IMR-90 (cell line): Measurements from ENCODE around the gene CPSF7. TPM values are rescaled to one million over a fixed set of nuclear protein-coding genes. Genes with fewer than 3 reads are reported as not detected.

Experiments used
- ATAC-seq: fragments of 200-7000 bp; cut with Tn5 transposase; 2 replicates; pipeline ENCODE4 v1.9.1; 2020; ENCODE audit warnings: low read depth, mild to moderate bottlenecking, moderate library complexity
- BruUV-seq: library from RNA; stranded (reverse); fragments of 400-500 nt; replicated peaks from 2 replicates; lab custom pipeline; 2021; lab: Mats Ljungman, UMichigan
- CTCF ChIA-PET: fragments of 300-600 bp; formaldehyde crosslinking; extraction: SDS; loops from one replicate; lab custom pipeline; 2021; ENCODE audit warnings: antibody characterized with exemption; lab: Yijun Ruan, JAX
- POLR2A ChIA-PET: fragments of 300-600 bp; sonication (Branson Sonifier 250); formaldehyde crosslinking; loops from one replicate; lab custom pipeline; 2022; ENCODE audit warnings: antibody characterized with exemption; ENCODE audit not compliant: unreplicated experiment; lab: Charles Lee
- DNase-seq: peaks from one replicate; pipeline ENCODE4 v3.0.0; 2013
- H2AFZ ChIP-seq: replicated peaks from 2 replicates; pipeline ENCODE3; 2013; ENCODE audit warnings: low read length, mild to moderate bottlenecking; ENCODE audit not compliant: poor library complexity
- H2AK5ac ChIP-seq: 2 replicates; pipeline ENCODE4 v1.6.1; 2013; ENCODE audit warnings: low read depth, low read length, inconsistent platforms
- H2AK9ac ChIP-seq: replicated peaks from 2 replicates; pipeline ENCODE3; 2013; ENCODE audit warnings: mild to moderate bottlenecking, low read depth, low read length, moderate library complexity; ENCODE audit not compliant: poor library complexity
- H2BK120ac ChIP-seq: 2 replicates; pipeline ENCODE4 v1.6.1; 2013; ENCODE audit warnings: low read depth, low read length, inconsistent platforms
- H2BK15ac ChIP-seq: 3 replicates; pipeline ENCODE4 v1.6.1; 2013; ENCODE audit warnings: low read depth, low read length, inconsistent platforms
- H2BK20ac ChIP-seq: 2 replicates; pipeline ENCODE4 v1.6.1; 2013; ENCODE audit warnings: low read depth, mild to moderate bottlenecking, inconsistent platforms, low read length, moderate library complexity
- H2BK5ac ChIP-seq: 2 replicates; pipeline ENCODE4 v1.6.1; 2013; ENCODE audit warnings: mild to moderate bottlenecking, low read depth, low read length, inconsistent platforms; ENCODE audit not compliant: poor library complexity, severe bottlenecking
- H3K14ac ChIP-seq: replicated peaks from 2 replicates; pipeline ENCODE4 v1.6.1; 2013; ENCODE audit warnings: low read depth, low read length, inconsistent platforms
- H3K18ac ChIP-seq: 2 replicates; pipeline ENCODE4 v1.6.1; 2013; ENCODE audit warnings: low read depth, low read length, control low read depth
- H3K23ac ChIP-seq: 2 replicates; pipeline ENCODE4 v1.6.1; 2013; ENCODE audit warnings: low read depth, low read length, inconsistent platforms
- H3K27ac ChIP-seq: 2 replicates; pipeline ENCODE4 v1.5.1; 2013; ENCODE audit warnings: mild to moderate bottlenecking, control low read depth, low read length; ENCODE audit not compliant: insufficient read depth
- H3K27me3 ChIP-seq: 2 replicates; pipeline ENCODE4 v1.6.1; 2013; ENCODE audit warnings: low read length; ENCODE audit not compliant: control insufficient read depth, insufficient read depth
- H3K36me3 ChIP-seq: 2 replicates; pipeline ENCODE4 v1.6.1; 2013; ENCODE audit warnings: low read length, mixed read lengths; ENCODE audit not compliant: control insufficient read depth, insufficient read depth
- H3K4ac ChIP-seq: 2 replicates; pipeline ENCODE4 v1.6.1; 2013; ENCODE audit warnings: low read depth, low read length, inconsistent platforms
- H3K4me1 ChIP-seq: 2 replicates; pipeline ENCODE4 v1.6.1; 2013; ENCODE audit warnings: low read length, mixed read lengths; ENCODE audit not compliant: control insufficient read depth, insufficient read depth
- H3K4me2 ChIP-seq: 2 replicates; pipeline ENCODE4 v1.6.1; 2013; ENCODE audit warnings: low read depth, mild to moderate bottlenecking, control low read depth, low read length, moderate library complexity
- H3K4me3 ChIP-seq: 2 replicates; pipeline ENCODE4 v1.5.1; 2013; ENCODE audit warnings: low read depth, mild to moderate bottlenecking, control low read depth, low read length, moderate library complexity; ENCODE audit not compliant: insufficient read depth
- H3K56ac ChIP-seq: 2 replicates; pipeline ENCODE4 v1.6.1; 2013; ENCODE audit warnings: low read length, inconsistent platforms; ENCODE audit not compliant: insufficient read depth; ENCODE audit errors: extremely low read depth
- H3K79me1 ChIP-seq, 2 experiments: 2 replicates each; pipeline ENCODE4 v1.6.1; 2013; ENCODE audit warnings: low read length in 2 of 2, inconsistent platforms in 1 of 2, low read depth in 1 of 2
- H3K9ac ChIP-seq: 2 replicates; pipeline ENCODE4 v1.6.1; 2013; ENCODE audit warnings: low read depth, low read length, control low read depth
- H3K9me1 ChIP-seq: 2 replicates; pipeline ENCODE4 v1.6.1; 2013; ENCODE audit warnings: low read length, inconsistent platforms; ENCODE audit not compliant: insufficient read depth
- H3K9me3 ChIP-seq: 2 replicates; pipeline ENCODE4 v1.6.1; 2013; ENCODE audit warnings: low read length; ENCODE audit not compliant: control insufficient read depth, insufficient read depth
- H4K20me1 ChIP-seq: 2 replicates; pipeline ENCODE4 v1.6.1; 2013; ENCODE audit warnings: low read length, inconsistent platforms; ENCODE audit not compliant: insufficient read depth
- H4K5ac ChIP-seq: 2 replicates; pipeline ENCODE4 v1.6.1; 2013; ENCODE audit warnings: mild to moderate bottlenecking, low read depth, low read length, control low read depth
- H4K8ac ChIP-seq, 2 experiments: 2 replicates each; pipeline ENCODE4 v1.6.1; 2013; ENCODE audit warnings: low read depth in 2 of 2, low read length in 2 of 2, control low read depth in 1 of 2, inconsistent platforms in 1 of 2
- H4K91ac ChIP-seq: 2 replicates; pipeline ENCODE4 v1.6.1; 2013; ENCODE audit warnings: low read depth, low read length, inconsistent platforms; ENCODE audit not compliant: insufficient read depth
- FOS ChIP-seq: fragments of 150-350 bp; IDR thresholded peaks from 2 replicates; pipeline ENCODE4 v1.6.1; 2016; ENCODE audit warnings: low read depth, low read length
- RAD21 ChIP-seq: IDR thresholded peaks from 2 replicates; pipeline ENCODE4 v1.6.1; 2012; ENCODE audit warnings: low read length, improper control_type of control experiment
- SMC3 ChIP-seq: fragments of 150-350 bp; IDR thresholded peaks from 2 replicates; pipeline ENCODE4 v1.6.1; 2016; ENCODE audit warnings: low read depth, mild to moderate bottlenecking, antibody characterized with exemption, low read length, moderate library complexity
- WGBS, 2 experiments: methylation state at CpG; one replicate each; pipeline versions ENCODE4 v1.1.5 to v1.1.7; 2013; ENCODE audit warnings: missing lambda C conversion rate in 2 of 2; ENCODE audit not compliant: insufficient read length in 1 of 2; ENCODE audit errors: extremely low coverage in 2 of 2; 5-methylcytosine and 5-hydroxymethylcytosine counted together
- dilution Hi-C: fragments of 300-500 bp; cut with HindIII; formaldehyde crosslinking; loops from one replicate; pipeline ENCODE4 v1.14.3; 2018; ENCODE audit warnings: low sequenced_read_pairs; ENCODE audit not compliant: unreplicated experiment
- in situ Hi-C: fragments of 300-500 bp; cut with MboI; formaldehyde crosslinking; loops from 3 replicates; pipeline ENCODE4 v1.14.3; 2019; ENCODE audit warnings: low sequenced_read_pairs, inconsistent platforms, mixed read lengths
- intact Hi-C: fragments of 100-400 bp; cut with micrococcal nuclease; formaldehyde crosslinking; loops from 2 replicates; pipeline ENCODE4 v1.10.0; 2022
- polyA plus RNA-seq, 3 experiments: library from polyadenylated mRNA; depleted of rRNA; stranded (reverse); fragments of >200 nt; gene quantifications; 2 replicates each; pipeline ENCODE4 v1.2.3, GENCODE V29; 2012; ENCODE audit warnings: low replicate concordance in 1 of 3
- total RNA-seq: library from RNA; depleted of rRNA; stranded (reverse); fragments of >200 nt; gene quantifications from 2 replicates; pipeline ENCODE4 v1.2.3, GENCODE V29; 2012
- TF ChIP-seq, protein P1 (sequence below): conservative IDR thresholded peaks from 2 replicates; pipeline ENCODE4 v1.5.1; 2012; ENCODE audit warnings: mild to moderate bottlenecking, low read depth, low read length, improper control_type of control experiment

The CPSF7 gene
- total and polyA plus RNA-seq, 2 of the 4 experiments (the other 2 are of a cell fraction): 9.5 to 55.2 TPM

GRCh38 chr11:61384271-61385242 lies 45.2 kb downstream of the CPSF7 start:
- Histone ChIP-seq H3K79me1 (no peaks in the 10 kb centered on the region; a peak in 1 of 4 replicates), H2AK9ac (peak overlapping the region; percentile 28), H3K4me1 (no peaks in the 10 kb centered on the region), H2BK20ac (no peak overlapping the region), H2AK5ac (no peak overlapping the region), H4K5ac (no peak overlapping the region), H3K14ac (no peak overlapping the region), H3K4me2 (no peak overlapping the region), H2BK5ac (no peak overlapping the region), H3K56ac (no peak overlapping the region), H3K9me3 (no peaks in the 10 kb centered on the region), H2BK15ac (no peak overlapping the region), H4K8ac (no peak overlapping the region), H3K36me3 (no peaks in the 10 kb centered on the region), H3K4ac (no peak overlapping the region), H4K91ac (no peak overlapping the region), H3K23ac (no peak overlapping the region), H3K18ac (no peak overlapping the region), H2AFZ (no peak overlapping the region), H4K20me1 (no peaks in the 10 kb centered on the region), H3K27ac (no peak overlapping the region), H3K27me3 (no peaks in the 10 kb centered on the region), H3K9ac (no peak overlapping the region), H2BK120ac (no peak overlapping the region), H3K4me3 (no peak overlapping the region), H3K9me1 (no peaks in the 10 kb centered on the region)
- BruUV-seq: no TSS peak
- TF ChIP-seq, protein P1, sequence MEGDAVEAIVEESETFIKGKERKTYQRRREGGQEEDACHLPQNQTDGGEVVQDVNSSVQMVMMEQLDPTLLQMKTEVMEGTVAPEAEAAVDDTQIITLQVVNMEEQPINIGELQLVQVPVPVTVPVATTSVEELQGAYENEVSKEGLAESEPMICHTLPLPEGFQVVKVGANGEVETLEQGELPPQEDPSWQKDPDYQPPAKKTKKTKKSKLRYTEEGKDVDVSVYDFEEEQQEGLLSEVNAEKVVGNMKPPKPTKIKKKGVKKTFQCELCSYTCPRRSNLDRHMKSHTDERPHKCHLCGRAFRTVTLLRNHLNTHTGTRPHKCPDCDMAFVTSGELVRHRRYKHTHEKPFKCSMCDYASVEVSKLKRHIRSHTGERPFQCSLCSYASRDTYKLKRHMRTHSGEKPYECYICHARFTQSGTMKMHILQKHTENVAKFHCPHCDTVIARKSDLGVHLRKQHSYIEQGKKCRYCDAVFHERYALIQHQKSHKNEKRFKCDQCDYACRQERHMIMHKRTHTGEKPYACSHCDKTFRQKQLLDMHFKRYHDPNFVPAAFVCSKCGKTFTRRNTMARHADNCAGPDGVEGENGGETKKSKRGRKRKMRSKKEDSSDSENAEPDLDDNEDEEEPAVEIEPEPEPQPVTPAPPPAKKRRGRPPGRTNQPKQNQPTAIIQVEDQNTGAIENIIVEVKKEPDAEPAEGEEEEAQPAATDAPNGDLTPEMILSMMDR: peak; percentile 39
- TF ChIP-seq RAD21 (peak; percentile 55), SMC3 (peak; percentile 34), FOS (no peak)
- in situ Hi-C loops (loop anchor here (5.0 kb wide), 1 partner anchor 47 kb away; no protein-coding TSS in a partner anchor), dilution Hi-C loops (no loop called here), intact Hi-C loops (loop anchor here (1.0 kb wide), 3 partner anchors 22 to 130 kb away; partner anchors contain the start of gene TMEM138)
- POLR2A ChIA-PET: interaction anchor here (1.0 kb wide), 1 partner anchor 22 kb away, joined by 3 read pairs; the partner anchor contains the start of genes CYB561A3 and TMEM138
- CTCF ChIA-PET: interaction anchor here (0.6 to 5.0 kb wide), 6 partner anchors 18 to 85 kb away, joined by 3 to 72 read pairs (median 7); partner anchors contain the start of genes CYB561A3, DDB1, TKFC and TMEM138
- 96% methylated on average over 8 of the region's 15 CpGs; no CpG with 5 or more reads in 1 of the 2 experiments for WGBS, 2 experiments
- peak; percentile 46; the same call in 1 of the 2 replicates for ATAC-seq
- peak; percentile 42 for DNase-seq
